GM12878 (cell line): ENCODE measurements around the gene GRAMD1B.

Source experiments
- BCLAF1 ChIP-seq: fragments of 450-650 bp; IDR thresholded peaks from 2 replicates; pipeline ENCODE4 v1.6.1; 2017; ENCODE audit warnings: antibody characterized with exemption, mild to moderate bottlenecking, moderate library complexity
- CBFB ChIP-seq: IDR thresholded peaks from 2 replicates; pipeline ENCODE4 v1.6.1; 2016; ENCODE audit warnings: antibody characterized with exemption, low read depth
- CHD4 ChIP-seq: fragments of 200-600 bp; sonication (generic); IDR thresholded peaks from 2 replicates; pipeline ENCODE4 v1.6.1; 2016; ENCODE audit warnings: mild to moderate bottlenecking
- CTCF ChIP-seq, 3 experiments: IDR thresholded peaks in 2 of 3; conservative IDR thresholded peaks in 1 of 3; 2 replicates each; pipeline ENCODE4 v1.5.1; 2011; ENCODE audit warnings: low read depth in 3 of 3, low read length in 3 of 3, mild to moderate bottlenecking in 3 of 3, control low read depth in 2 of 3, moderate library complexity in 2 of 3, inconsistent platforms in 1 of 3, mixed read lengths in 1 of 3; ENCODE audit not compliant: control insufficient read depth in 2 of 3, insufficient read depth in 1 of 3; ENCODE audit errors: extremely low read depth in 1 of 3
- EZH2 ChIP-seq: IDR thresholded peaks from 2 replicates; pipeline ENCODE4 v1.6.1; 2012; ENCODE audit warnings: low read depth, mild to moderate bottlenecking, control low read depth, inconsistent platforms, low read length, borderline replicate concordance; ENCODE audit not compliant: control insufficient read depth
- POLR2AphosphoS5 ChIP-seq: IDR thresholded peaks from 2 replicates; pipeline ENCODE4 v1.6.1; 2011; ENCODE audit warnings: mild to moderate bottlenecking, low read length, inconsistent platforms
- RFX5 ChIP-seq: IDR thresholded peaks from 2 replicates; pipeline ENCODE4 v1.6.1; 2011; ENCODE audit warnings: low read depth, low read length, improper control_type of control experiment
- SMARCA5 ChIP-seq: fragments of 450-650 bp; IDR thresholded peaks from 2 replicates; pipeline ENCODE4 v1.6.1; 2017; ENCODE audit warnings: mild to moderate bottlenecking
- SP1 ChIP-seq: IDR thresholded peaks from one replicate; pipeline ENCODE4 v1.6.1; 2011; ENCODE audit warnings: low read depth, low read length
- SUPT20H ChIP-seq: IDR thresholded peaks from 2 replicates; pipeline ENCODE4 v1.6.1; 2011; ENCODE audit warnings: low read depth, mild to moderate bottlenecking, low read length, moderate library complexity, borderline replicate concordance; ENCODE audit not compliant: control insufficient read depth
- YY1 ChIP-seq: IDR thresholded peaks from 2 replicates; pipeline ENCODE4 v1.6.1; 2011; ENCODE audit warnings: low read depth, mild to moderate bottlenecking, low read length

- TF ChIP-seq CTCF (IDR thresholded peaks at IDR 0.05 in 2 of 3, conservative IDR thresholded peaks at IDR 0.05 in 1 of 3; ENCODE audit: control insufficient read depth in 2 of 3, extremely low read depth in 1 of 3, insufficient read depth in 1 of 3, low read depth in 3 of 3, low read length in 3 of 3) = no peak
- TF ChIP-seq RFX5 = no peak
- no peak for TF ChIP-seq POLR2AphosphoS5
- TF ChIP-seq SP1 = no peak
- TF ChIP-seq SUPT20H = no peak
- TF ChIP-seq SMARCA5 = no peak
- no peak for TF ChIP-seq CHD4
- TF ChIP-seq CBFB = no peak
- no peak for TF ChIP-seq EZH2
- no peak for TF ChIP-seq YY1
- TF ChIP-seq BCLAF1 = no peak
Measured at GRCh38 chr11:123578778-123579481, 148.9 kb downstream of the GRAMD1B start.
